Endothelial cell (in vitro differentiated cells): ENCODE measurements around the gene CYP46A1. TPM values are rescaled to one million over a fixed set of nuclear protein-coding genes. Genes with fewer than 3 reads are reported as not detected.
A peak's percentile ranks its signal among the peaks of the same experiment; 100 is the strongest.

ENCODE experiments used
- DNase-seq: peaks from one replicate; pipeline ENCODE4 v3.0.0; 2021; ENCODE audit warnings: low spot score
- H3K27ac Mint-ChIP-seq: one replicate; pipeline ENCODE4 v1.8.0; 2021; ENCODE audit warnings: mixed read lengths, inconsistent platforms; ENCODE audit not compliant: unreplicated experiment
- H3K27me3 Mint-ChIP-seq: one replicate; pipeline ENCODE4 v1.8.0; 2021; ENCODE audit warnings: mild to moderate bottlenecking, moderate library complexity, mixed read lengths, inconsistent platforms; ENCODE audit not compliant: unreplicated experiment
- H3K36me3 Mint-ChIP-seq: one replicate; pipeline ENCODE4 v1.8.0; 2021; ENCODE audit warnings: mild to moderate bottlenecking, low read depth, mixed read lengths, inconsistent platforms; ENCODE audit not compliant: unreplicated experiment
- H3K4me1 Mint-ChIP-seq: one replicate; pipeline ENCODE4 v1.8.0; 2021; ENCODE audit warnings: mild to moderate bottlenecking, mixed read lengths, inconsistent platforms; ENCODE audit not compliant: unreplicated experiment
- H3K4me3 Mint-ChIP-seq: one replicate; pipeline ENCODE4 v1.8.0; 2021; ENCODE audit warnings: mild to moderate bottlenecking, mixed read lengths, inconsistent platforms; ENCODE audit not compliant: unreplicated experiment
- H3K9me3 Mint-ChIP-seq: one replicate; pipeline ENCODE4 v1.8.0; 2021; ENCODE audit warnings: mixed read lengths, inconsistent platforms; ENCODE audit not compliant: unreplicated experiment
- total RNA-seq: library from RNA; stranded (reverse); fragmentation: NEBNext Ultra II Directional; extraction: Animal tissue kit (Norgen Biotek cat#: 25700); gene quantifications from one replicate; pipeline ENCODE4 v1.2.1, GENCODE V29; 2021; ENCODE audit not compliant: unreplicated experiment
- TF ChIP-seq, protein P1 (sequence below): fragments of 200-600 bp; sonication (generic); IDR thresholded peaks from one replicate; pipeline ENCODE4 v1.5.0; 2021; ENCODE audit warnings: antibody characterized with exemption; ENCODE audit not compliant: unreplicated experiment

CYP46A1 gene
- total RNA-seq, 1 donor from 2014 or later = 5.2 TPM

DNA sequence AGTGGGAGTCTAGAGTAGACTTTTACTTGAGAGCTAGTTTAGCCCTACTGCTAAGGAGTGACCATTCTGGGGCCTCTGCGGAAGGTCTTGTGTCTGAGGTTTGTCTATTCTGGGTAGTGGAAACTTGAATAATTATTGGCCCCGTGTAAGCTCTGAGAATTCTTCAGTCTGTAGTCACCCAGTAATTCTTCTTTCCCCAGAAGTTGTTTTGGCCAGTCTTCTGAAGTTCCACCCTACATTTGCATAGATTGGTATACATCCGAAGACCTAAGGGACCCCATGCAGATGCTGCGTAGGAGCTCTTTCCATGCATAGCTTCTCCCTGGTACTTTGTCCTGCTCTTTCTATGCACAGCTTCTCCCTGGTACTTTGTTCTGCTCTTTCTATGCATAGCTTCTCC is 12.8 kb downstream of the CYP46A1 start:
- Mint-ChIP-seq H3K4me3 (no peak overlapping the region), H3K27ac (no peak overlapping the region), H3K27me3 (peaks cover 2% of the 10 kb centered on the region), H3K4me1 (peaks cover 14% of the 10 kb centered on the region), H3K9me3 (no peaks in the 10 kb centered on the region), H3K36me3 (peaks cover 5% of the 10 kb centered on the region)
- DNase-seq = no peak
- TF ChIP-seq, protein P1, sequence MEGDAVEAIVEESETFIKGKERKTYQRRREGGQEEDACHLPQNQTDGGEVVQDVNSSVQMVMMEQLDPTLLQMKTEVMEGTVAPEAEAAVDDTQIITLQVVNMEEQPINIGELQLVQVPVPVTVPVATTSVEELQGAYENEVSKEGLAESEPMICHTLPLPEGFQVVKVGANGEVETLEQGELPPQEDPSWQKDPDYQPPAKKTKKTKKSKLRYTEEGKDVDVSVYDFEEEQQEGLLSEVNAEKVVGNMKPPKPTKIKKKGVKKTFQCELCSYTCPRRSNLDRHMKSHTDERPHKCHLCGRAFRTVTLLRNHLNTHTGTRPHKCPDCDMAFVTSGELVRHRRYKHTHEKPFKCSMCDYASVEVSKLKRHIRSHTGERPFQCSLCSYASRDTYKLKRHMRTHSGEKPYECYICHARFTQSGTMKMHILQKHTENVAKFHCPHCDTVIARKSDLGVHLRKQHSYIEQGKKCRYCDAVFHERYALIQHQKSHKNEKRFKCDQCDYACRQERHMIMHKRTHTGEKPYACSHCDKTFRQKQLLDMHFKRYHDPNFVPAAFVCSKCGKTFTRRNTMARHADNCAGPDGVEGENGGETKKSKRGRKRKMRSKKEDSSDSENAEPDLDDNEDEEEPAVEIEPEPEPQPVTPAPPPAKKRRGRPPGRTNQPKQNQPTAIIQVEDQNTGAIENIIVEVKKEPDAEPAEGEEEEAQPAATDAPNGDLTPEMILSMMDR = no peak

DNA sequence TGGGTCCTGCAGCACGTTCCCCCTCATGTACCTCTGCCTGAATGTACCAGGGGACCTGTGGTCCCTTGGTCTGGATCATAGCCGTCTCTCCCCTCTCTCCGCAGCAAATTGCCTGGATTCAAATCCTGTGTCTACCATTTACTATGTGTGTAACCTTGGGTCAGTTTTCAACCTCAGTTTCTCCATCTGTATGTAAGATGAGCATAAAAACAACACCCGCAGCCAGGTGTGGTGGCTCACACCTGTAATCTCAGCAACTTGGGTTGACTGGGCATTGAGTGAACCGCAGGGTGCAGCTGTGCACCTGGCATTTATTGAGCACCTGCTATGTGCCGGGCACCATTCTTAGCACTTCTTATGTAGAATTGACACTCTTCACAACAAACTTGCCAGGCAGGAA is 14.1 kb downstream of the CYP46A1 start:
- TF ChIP-seq, protein P1 = no peak
- DNase-seq = no peak
- H3K27me3 Mint-ChIP-seq = peaks cover 2% of the 10 kb centered on the region
- H3K4me1 Mint-ChIP-seq = peaks cover 14% of the 10 kb centered on the region
- H3K27ac Mint-ChIP-seq = no peak overlapping the region
- H3K36me3 Mint-ChIP-seq = peaks cover 9% of the 10 kb centered on the region
- H3K4me3 Mint-ChIP-seq = no peak overlapping the region
- H3K9me3 Mint-ChIP-seq = peaks cover 4% of the 10 kb centered on the region

DNA sequence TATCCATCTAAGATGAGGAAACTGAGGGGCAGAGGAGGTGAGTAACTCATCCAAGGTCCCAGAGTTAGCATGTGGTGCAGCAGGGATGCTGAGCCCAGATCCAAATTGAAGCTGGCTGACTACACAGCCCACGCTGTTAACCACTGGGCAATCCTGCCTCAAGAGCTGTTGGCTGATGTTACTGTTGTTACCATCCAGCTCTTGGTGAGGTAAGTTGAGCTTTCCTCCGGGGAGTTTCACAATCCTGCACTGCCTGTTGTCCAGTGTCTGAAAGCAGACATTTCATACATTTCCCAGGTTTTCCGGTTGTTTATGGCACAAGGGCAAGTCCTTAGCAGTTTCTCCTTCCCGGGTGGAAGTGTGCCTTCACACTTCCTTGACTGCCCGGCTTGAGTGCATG is 14.5 kb downstream of the CYP46A1 start:
- no peak for DNase-seq
- peaks cover 13% of the 10 kb centered on the region for H3K36me3 Mint-ChIP-seq
- TF ChIP-seq, protein P1 = no peak
- H3K4me1 Mint-ChIP-seq = peaks cover 14% of the 10 kb centered on the region
- no peak overlapping the region for H3K27ac Mint-ChIP-seq
- peaks cover 4% of the 10 kb centered on the region for H3K9me3 Mint-ChIP-seq
- H3K27me3 Mint-ChIP-seq = peaks cover 2% of the 10 kb centered on the region
- no peak overlapping the region for H3K4me3 Mint-ChIP-seq

DNA sequence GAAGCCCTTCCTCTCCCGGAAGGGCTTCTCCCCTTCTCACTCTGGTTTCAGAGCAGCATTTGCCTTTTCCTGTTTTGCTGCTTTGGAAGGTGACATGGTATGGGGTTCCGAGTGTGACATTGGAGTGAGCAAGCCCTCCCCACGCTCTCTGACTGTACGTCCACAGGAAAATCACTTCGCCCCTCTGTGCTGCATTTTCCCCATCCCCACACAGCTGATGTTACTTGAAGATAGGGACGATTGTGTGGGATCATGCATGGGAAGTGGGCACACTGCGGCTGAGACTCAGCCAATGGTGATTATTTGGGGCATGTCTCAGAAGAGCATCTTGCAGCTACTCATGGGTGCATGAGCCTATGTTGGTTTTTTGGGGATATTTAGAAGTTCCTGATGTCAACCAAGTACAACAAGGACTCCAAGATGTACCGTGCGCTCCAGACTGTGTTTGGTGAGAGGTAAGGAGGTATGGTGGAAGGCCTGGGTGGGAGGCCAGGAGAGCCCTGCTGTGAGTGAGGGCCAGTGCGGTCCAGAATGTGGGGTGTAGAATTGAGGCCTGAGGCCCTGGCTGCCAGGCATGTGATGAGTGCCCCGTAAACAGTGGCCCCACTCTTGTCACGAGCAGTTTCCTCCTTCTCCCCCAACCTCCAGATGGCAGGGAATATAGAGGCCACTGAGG is 15.1 kb downstream of the CYP46A1 start:
- Mint-ChIP-seq H3K36me3 (peaks cover 14% of the 10 kb centered on the region), H3K27ac (no peak overlapping the region), H3K4me3 (no peak overlapping the region), H3K9me3 (peaks cover 4% of the 10 kb centered on the region), H3K27me3 (peaks cover 2% of the 10 kb centered on the region), H3K4me1 (peaks cover 14% of the 10 kb centered on the region)
- TF ChIP-seq, protein P1 = no peak
- DNase-seq = no peak

DNA sequence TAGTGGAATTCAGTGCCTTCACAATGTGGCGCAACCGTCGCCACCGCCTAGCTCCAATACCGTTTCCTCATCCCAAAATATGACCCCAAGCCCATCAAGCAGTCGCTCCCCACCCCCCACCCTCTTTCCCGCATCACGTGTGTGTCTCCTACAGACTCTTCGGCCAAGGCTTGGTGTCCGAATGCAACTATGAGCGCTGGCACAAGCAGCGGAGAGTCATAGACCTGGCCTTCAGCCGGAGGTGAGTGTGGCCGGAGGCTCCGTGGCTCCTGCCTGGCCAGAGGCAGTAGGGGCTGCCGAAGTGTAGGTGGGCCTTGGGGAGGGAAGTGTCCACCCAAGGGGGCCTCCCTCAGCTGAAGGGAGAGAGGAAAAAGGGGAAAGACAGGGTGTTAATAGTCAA is 15.8 kb downstream of the CYP46A1 start:
- Mint-ChIP-seq H3K4me1 (peaks cover 14% of the 10 kb centered on the region), H3K27me3 (peaks cover 2% of the 10 kb centered on the region), H3K9me3 (peaks cover 4% of the 10 kb centered on the region), H3K4me3 (no peak overlapping the region), H3K36me3 (peaks cover 17% of the 10 kb centered on the region), H3K27ac (peak overlapping the region; percentile 28)
- TF ChIP-seq, protein P1 = no peak
- DNase-seq = no peak
